Spleen (tissue), 7 donors: ENCODE results near the gene MAS1.

ENCODE experiments used
- CTCF ChIP-seq, 11 experiments: fragments of 200-600 bp in 7 of 11; fragments of 450-650 bp in 4 of 11; sonication (generic) in 4 of 11; IDR thresholded peaks in 8 of 11; conservative IDR thresholded peaks in 3 of 11; 1 replicate in 7 of 11; 2 replicates in 4 of 11; pipeline versions ENCODE4 v1.4.0 to v1.8.0; 2016 to 2021; ENCODE audit warnings: antibody characterized with exemption in 11 of 11, inconsistent platforms in 4 of 11, mild to moderate bottlenecking in 1 of 11
- POLR2AphosphoS5 ChIP-seq, 3 donors: sonication (generic); formaldehyde crosslinking; IDR thresholded peaks; one replicate each; pipeline ENCODE4 v1.5.1; 2017; ENCODE audit warnings: antibody characterized with exemption in 3 of 3
- donor health status: DM: no; HTN: no; CAD: no; lungs with moderate emphysema.
- donor health status: DM: no; HTN: no; CAD: no.
- donor health status: DM: no; HTN: no; CAD: no.

- TF ChIP-seq POLR2AphosphoS5 (IDR thresholded peaks at IDR 0.05) (no peak), CTCF (IDR thresholded peaks at IDR 0.05 in 8 of 11, conservative IDR thresholded peaks at IDR 0.05 in 3 of 11) (no peak)
Measured at GRCh38 chr6:159915397-159915796, 24.6 kb downstream of the MAS1 start.
